HG03139 (cell line): ENCODE data around the gene IRF6.

Source experiments
- ATAC-seq: cut with Tn5 transposase; IDR thresholded peaks from one replicate; pipeline ENCODE4 v1.9.1; 2021; ENCODE audit not compliant: unreplicated experiment

IRF6 gene

GRCh38 chr1:209761011-209761635 lies 44.8 kb downstream of the IRF6 start:
- no peak for ATAC-seq

- no peak for ATAC-seq
These were observed 46.0 kb downstream of the IRF6 start for GRCh38 chr1:209759829-209760359.

- ATAC-seq, result no peak
These were observed 47.5 kb downstream of the IRF6 start for GRCh38 chr1:209758400-209758799.

- no peak for ATAC-seq
These were observed 49.1 kb downstream of the IRF6 start for GRCh38 chr1:209756615-209757445.

- ATAC-seq, result peak; percentile 81
These were observed 49.9 kb downstream of the IRF6 start, which contains the start of gene TRAF3IP3 for GRCh38 chr1:209755926-209756614. TSS of gene TRAF3IP3 (plus strand) at chr1:209756053. CDS start at chr1:209760040, 3,987 bp downstream.

DNA sequence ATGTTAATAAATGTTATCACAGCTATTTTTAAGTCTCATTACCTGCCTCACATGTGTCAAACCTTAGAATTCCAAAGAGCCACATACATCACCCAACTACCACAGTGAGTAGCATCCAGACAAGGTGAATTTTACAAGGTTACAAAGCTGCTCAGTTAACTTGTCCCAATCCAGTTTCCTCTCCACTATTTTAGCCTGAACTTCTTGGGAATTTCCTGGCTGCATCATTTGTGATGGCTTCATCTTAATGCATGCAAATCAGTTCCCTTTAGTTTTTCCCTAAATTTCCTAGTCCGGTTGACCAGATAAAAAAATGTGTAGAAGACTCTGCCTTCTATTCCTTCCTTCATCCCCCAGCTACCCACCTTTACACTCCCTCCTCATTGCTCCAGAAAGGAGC lies 50.7 kb downstream of the IRF6 start:
- no peak for ATAC-seq

DNA sequence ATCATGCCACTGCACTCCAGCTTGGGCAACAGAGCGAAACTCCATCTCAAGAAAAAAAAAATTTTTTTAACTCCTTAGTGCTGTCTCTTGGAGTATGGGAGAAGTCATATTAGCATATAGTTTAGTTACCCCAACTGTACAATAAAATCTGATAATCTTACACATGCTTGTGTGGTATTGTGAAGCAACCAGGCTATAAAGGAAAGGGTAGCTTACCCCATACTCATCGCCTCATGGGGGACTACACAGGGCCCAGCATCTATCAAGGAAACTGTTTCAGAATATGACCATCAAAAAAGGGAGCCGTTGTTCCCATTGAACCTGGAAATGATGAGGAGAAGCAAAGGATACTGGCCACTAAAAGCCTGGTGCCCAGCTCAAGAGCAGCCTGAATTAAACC lies 53.1 kb downstream of the IRF6 start:
- no peak for ATAC-seq

DNA sequence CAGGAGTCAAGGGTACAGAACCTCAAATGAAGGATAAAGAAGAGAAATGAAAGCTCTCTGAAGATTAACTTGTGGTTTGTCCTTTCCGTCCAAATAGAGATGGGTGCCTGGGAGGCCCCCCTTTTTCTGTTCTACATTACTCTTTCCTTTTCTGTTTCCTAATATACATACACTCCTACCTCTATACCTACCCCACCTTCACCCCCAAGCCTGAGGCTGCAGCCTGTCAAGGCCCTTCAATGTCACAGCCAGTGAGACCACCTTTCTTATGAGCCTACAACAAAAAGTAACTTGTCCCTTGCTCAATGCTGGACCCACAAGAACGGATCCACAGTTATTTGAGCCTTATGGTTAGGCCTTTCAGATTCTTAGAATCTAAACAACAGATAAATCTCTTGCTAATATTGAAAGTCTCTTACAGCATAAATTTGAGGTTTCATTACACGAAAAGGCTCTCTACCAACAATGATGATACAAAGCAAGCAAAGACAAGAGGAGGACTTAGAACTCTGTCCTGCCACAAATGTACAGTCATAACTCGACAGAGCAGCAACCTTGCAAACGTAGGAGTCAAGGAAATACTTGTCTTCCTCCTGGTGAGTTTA lies 54.2 kb downstream of the IRF6 start:
- peak; percentile 35 for ATAC-seq

- ATAC-seq, result no peak
These were observed 56.1 kb downstream of the IRF6 start for GRCh38 chr1:209749670-209750323.

DNA sequence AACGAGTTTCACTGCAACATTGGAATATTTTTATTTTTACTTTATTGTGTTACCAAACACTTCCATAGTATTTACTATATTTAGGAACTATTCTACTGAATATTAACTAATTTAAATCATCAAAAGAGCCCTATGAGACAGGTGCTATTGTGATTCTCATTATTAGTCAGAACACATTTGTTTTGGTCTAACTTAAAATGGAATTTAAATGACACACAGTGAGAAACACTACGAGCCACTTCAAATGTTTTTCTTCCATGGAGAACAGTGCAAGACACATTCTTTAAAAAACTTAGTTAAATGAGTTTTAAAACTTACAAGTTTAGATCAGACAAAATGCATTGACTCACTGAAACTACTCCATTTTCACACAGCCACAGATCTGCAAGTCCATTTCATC lies 56.7 kb downstream of the IRF6 start:
- ATAC-seq, result no peak

GRCh38 chr1:209748620-209749019 lies 57.3 kb downstream of the IRF6 start:
- ATAC-seq, result no peak

DNA sequence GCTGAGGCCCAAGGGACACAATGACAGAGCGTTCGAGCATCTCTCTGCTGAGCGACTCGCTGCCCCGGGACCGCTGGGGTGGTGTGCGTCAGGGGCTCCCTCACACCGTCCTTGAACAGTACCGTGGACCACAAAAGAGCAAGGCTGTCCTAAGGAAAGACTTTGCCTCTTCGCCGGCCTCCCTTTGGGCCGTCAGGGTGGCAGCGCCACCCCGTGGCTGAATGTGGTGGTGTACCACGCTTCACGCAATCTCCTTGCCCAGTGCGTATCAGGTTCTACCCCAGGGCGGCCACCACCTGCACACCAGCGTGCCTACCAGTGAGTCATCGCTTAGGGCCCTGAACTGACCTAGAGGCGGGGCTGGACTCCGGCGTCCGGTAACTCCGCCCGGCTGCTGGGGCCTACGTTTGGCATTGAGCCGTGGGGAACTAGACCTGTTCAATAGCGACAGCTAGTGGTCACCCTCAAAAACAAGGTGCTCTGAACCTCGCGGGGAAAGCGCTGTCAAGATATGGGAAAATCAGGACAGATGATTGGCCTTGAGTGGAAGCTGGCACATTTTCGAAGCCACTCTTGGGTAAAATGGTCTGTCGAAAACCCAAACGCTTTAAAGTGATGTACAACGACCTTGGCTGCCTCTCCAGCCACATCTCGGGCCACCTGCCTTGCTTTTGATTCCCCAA lies 58.2 kb downstream of the IRF6 start:
- ATAC-seq, result peak; percentile 74

GRCh38 chr1:209746451-209747165 lies 59.3 kb downstream of the IRF6 start:
- ATAC-seq, result no peak

- no peak for ATAC-seq
These were observed 62.8 kb downstream of the IRF6 start for GRCh38 chr1:209743145-209743482.

GRCh38 chr1:209742409-209743144 lies 63.4 kb downstream of the IRF6 start:
- no peak for ATAC-seq

DNA sequence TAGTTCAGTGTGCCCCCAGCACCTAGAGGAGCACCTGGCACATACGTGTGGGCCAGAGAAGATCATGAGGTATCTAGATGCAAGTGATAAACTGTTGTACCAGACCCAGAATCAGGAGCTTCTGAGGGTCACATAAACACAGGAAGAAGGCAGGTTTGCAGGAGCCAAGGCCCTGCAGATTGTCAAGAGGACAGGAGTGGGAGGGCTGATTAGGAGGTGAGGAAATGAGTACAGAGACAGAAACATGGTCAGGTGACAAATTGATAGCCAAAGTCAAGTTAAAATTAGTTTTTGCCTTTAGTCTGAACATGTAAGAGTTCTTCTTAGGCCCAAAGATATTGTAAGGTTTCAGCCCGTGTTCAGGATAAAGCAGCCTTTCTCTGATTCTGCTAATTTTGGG lies 64.1 kb downstream of the IRF6 start:
- ATAC-seq, result no peak

DNA sequence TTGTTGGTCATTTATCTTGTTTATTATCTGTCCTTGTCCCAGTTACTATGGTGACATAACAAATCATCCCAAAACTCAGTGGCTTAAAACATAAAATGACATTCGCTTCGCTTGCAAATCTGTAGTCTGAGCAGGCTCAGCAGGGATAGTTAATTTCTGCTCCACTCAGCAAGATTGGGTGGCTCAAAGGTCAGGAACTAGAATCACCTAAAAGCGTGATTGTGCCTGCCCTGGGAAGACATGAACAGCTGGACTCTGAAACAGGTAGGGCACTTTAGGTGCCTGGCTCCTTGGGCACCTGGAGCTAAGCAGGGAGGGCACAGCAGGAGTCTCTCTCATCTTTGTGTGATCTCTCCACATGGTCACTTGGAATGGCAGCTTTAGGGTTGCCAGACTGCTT lies 64.7 kb downstream of the IRF6 start:
- no peak for ATAC-seq

DNA sequence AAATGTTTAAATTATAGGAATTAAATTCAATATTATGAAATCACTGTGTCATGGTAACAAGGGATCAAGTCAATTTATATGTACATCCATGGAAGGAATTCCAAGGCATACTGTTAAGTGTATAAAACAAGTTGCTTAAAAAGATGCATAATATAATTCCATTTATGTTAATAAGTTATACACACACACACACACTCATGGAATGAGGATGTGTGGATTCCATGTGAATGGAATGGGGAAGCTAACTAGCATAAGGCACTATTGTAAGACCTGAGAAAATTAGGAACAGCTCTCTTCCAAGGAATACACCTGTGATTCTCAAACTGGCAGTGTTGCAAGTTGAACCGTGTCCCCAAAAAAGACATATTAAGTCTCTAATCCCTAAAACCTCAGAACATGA lies 67.7 kb downstream of the IRF6 start:
- ATAC-seq, result no peak

DNA sequence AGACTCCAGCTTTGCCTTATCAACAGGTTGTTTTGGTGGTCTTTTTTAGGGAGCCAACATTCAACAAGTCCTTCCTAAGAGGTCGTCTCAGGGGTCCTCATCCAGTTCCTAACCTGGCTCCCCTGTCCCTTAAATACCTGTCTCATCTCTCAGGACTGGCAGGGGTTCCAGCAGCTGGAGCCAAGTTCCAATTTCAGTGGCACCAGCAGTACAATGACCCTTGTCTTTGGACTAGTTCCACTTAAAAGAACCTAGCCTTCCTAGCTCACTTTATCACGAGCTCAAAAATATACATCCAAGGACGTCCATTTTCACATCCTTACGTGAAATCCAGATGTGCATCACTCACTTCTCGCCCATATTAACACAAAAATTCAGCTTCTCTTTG lies 68.8 kb downstream of the IRF6 start:
- no peak for ATAC-seq
